ENCODE measurements around the gene PAK4. TPM values are rescaled to one million over a fixed set of nuclear protein-coding genes. Genes with fewer than 3 reads are reported as not detected.
"Not testable (repeated sequence)": the region's sequence is repeated elsewhere in the genome, so short reads cannot be mapped to it uniquely, and the experiment has no call there.

The PAK4 gene
- polyA plus RNA-seq, 5 donors, result 32.3 to 71.0 (median 52.4) TPM

DNA sequence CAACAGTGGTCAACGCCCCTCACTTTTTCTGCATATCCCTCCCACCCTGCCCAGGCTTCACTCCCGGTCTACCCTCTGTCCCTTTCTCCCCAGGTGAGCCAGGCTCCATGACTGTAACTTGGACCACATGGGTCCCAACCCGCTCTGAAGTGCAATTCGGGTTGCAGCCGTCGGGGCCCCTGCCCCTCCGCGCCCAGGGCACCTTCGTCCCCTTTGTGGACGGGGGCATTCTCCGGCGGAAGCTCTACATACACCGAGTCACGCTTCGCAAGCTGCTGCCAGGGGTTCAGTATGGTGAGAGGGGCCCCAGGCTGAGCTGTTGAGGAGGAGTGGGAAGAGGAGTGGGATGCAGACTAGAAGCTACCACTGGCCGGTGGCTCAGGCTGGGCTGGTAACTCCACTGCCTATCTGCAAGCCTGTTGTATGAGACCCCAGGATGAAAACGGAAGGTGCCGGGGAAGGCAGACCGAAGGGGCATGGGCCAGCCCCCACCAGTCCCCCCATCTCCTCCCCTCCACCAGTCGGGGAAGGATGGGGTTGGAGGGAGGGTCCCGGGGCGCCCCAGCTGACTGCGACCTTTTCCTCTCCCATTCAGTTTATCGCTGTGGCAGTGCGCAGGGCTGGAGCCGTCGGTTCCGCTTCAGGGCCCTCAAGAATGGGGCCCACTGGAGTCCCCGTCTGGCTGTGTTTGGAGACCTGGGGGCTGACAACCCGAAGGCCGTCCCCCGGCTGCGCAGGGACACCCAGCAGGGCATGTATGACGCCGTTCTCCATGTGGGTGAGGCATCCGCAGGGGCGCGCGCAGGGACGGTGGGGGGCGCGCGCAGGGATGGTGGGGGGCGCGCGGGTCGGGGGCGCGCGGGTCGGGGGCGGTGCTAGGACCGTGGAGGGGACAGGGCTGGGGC is 27.0 kb upstream of the PAK4 start:
- no peak for DNase-seq

- DNase-seq, result no peak
These were observed 26.2 kb upstream of the PAK4 start for GRCh38 chr19:39099341-39099740.

- DNase-seq, result no peak
These were observed 25.0 kb upstream of the PAK4 start for GRCh38 chr19:39100500-39101166.

- no peak for DNase-seq
These were observed 22.4 kb upstream of the PAK4 start for GRCh38 chr19:39103151-39103550.

- DNase-seq, result no peak
These were observed 21.4 kb upstream of the PAK4 start for GRCh38 chr19:39104186-39104596.

DNA sequence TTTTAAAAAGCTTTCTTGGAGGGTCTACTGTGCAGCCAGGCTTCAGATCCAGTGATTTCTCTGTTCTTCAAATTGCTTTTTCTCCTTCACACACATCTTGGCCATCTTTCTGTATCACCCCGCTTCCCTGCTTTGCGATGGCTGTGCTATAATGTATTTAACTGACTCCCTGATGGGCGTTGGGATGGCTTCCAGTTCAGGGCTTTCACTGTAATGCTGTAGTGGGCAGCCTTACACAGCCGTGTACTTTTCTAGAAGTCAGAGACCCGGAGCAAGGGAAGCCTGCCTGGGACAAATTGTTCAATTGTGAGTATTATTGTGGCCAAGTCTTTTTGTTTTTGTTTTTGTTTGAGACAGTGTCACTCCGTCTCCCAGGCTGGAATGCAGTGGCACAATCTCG is 19.4 kb upstream of the PAK4 start:
- DNase-seq, result no peak

DNA sequence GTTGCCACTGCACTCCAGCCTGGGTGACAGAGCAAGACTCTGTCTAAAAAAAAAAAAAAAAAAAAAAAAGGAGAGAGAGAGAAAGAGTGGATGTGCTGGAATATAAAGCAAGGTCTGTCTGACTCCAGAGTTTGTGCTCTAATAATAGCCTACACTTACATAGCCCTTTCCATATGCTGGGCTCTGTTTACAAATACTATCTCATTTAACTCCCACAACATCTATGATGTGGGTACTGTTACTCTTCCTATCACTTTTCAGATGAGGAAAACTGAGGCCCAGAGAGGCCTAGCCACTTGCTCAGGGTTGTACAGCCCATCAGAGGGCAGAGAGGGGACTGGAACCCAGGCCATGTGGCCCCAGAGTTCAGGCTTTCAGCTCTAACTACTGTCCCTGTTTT is 15.9 kb upstream of the PAK4 start:
- DNase-seq, result no peak

- no peak for DNase-seq
These were observed 15.2 kb upstream of the PAK4 start for GRCh38 chr19:39110263-39110967.

- DNase-seq, result no peak
These were observed 13.9 kb upstream of the PAK4 start for GRCh38 chr19:39111593-39112199.

DNA sequence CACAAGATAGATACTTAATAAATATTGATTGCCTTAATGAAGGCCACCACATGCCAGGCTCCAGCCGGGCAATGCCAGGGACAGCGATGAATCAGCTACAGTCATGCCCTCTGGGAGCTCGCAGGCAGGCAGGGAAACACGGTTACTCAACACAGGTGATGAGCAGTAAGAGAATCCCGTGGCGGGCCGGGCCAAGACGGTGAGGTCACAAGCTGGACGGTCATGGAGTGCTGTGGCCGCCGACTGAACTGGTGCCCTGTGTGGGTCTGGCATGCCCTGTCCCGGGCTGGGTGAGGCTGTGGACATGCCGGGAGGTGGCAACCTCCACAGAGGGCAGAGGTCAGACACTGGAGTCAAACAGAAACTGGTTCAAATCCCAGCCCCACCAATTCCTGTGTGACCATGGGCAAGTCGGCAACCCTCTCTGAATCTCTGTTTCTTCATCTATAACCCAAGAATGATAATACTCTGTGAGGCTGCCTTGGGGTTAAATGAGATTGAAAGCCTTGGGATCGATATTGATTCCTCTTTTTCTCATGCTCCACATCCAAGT is 13.2 kb upstream of the PAK4 start:
- no peak for DNase-seq

DNA sequence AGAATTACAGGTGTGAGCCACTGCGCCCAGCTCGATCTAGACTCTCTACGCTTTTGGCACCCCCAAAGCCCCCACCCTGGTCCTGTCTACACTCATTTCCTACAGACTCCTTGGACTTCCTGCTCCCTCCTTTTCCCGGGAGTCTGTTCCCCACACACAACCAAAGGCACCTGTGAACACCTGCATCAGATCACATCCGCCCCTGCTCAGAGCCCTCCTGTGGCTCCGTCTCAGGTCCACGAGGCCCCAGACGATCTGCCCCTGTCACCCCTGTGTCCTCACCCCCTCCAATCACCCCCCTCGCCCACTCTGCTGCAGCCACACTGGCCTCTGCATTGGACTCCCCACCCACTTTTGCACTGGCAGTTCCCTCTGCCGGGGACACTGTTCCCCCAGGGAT is 12.4 kb upstream of the PAK4 start:
- DNase-seq, result no peak

DNA sequence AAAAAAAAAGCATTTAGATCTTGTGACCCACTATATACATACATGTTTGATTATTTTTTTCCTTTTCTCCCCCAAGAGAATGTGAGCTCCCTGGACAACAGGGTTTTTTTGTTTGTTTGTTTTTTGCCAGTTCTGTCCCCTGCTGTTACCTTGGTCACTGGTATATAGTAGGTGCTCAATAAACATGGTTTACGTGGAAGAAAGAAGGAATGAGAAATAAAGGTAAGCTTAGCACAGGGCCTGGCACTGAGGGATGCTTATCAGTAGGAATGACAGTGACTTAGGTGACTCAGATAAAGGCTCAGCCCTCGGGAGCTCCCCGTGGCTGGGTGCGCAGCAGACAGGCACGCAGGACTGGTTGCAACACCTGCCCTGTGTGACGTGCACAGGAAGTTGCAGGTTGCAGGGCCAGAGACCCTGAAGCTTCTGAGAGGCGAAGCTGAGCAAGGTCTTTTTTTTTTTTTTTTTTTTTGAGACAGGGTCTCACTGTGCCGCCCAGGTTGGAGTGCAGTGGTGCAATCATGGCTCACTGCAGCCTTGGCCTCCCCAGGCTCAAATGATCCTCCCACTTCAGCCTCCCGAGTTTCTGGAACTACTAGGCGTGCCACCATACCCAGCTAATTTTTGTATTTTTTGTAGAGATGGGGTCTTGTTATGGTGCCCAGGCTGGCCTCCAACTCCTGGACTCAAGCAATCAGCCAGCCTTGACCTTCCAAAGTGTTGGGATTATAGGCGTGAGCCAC is 10.3 kb upstream of the PAK4 start:
- DNase-seq, result no peak

GRCh38 chr19:39117023-39117422 is 8.6 kb upstream of the PAK4 start:
- DNase-seq, result not testable (repeated sequence)

DNA sequence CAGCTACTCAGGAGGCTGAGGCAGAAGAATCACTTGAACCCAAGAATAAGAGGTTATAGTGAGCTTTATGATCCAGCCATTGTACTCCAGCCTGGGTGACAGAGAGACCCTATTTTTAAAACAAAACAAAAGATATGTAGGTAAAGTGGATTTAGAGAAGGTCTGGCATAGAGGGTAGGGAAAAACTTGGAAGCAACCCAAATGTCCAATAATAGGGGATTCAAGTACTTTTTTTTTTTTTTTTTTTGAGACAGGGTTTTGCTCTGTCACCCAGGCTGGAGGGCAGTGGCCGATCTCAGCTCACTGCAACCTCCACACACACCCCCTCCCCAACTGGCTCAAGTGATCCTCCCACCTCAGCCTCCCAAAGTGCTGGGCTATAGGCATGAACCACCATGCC is 5.8 kb upstream of the PAK4 start:
- DNase-seq, result no peak

GRCh38 chr19:39122934-39123731 is 2.5 kb upstream of the PAK4 start:
- DNase-seq, result no peak

DNA sequence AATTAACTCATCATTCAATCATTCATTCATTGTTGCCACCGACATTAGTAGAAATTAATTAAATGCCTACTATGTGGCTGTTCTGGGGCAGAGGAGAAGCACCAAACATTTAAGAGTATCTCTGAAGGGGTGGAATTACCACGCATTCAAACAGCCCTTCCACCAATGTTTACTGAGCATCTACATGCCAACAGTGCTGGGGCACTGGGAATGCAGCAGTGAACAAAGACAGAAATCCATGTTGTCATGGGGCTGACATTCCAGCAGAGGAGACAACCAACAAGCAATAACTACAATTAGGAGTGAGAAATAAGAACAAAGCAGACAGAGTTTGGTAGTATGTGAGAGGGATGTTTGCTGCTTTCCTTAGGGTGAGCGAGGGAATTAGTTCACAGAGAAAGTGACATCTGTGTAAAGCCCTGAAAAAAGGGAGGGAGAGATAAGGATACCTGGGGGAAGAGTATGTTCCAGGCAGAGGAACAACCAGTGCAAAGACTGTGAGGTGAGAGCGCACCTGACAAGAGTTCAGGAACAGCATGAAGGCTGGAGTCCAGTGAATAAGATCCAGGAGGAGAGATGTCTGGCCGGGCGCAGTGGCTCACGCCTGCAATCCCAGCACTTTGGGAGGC is 1.3 kb upstream of the PAK4 start:
- no peak for DNase-seq

DNA sequence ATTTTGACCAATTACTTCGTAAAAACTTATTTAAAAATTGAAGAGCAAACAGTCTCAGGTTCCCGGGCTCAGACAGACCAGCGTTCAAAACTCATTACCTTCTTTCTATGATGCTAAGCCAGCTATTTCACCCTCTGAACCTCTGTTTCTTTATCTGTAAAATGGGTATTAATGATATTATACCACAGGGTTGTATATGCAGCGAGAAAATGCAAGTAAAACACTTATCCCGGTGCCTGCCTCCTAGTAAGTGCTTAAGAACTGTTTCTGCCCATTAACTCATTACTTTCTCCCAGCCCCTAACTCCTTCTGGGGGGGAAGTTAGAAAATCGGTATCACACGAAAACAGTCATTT is 410 bp upstream of the PAK4 start:
- no peak for DNase-seq

DNA sequence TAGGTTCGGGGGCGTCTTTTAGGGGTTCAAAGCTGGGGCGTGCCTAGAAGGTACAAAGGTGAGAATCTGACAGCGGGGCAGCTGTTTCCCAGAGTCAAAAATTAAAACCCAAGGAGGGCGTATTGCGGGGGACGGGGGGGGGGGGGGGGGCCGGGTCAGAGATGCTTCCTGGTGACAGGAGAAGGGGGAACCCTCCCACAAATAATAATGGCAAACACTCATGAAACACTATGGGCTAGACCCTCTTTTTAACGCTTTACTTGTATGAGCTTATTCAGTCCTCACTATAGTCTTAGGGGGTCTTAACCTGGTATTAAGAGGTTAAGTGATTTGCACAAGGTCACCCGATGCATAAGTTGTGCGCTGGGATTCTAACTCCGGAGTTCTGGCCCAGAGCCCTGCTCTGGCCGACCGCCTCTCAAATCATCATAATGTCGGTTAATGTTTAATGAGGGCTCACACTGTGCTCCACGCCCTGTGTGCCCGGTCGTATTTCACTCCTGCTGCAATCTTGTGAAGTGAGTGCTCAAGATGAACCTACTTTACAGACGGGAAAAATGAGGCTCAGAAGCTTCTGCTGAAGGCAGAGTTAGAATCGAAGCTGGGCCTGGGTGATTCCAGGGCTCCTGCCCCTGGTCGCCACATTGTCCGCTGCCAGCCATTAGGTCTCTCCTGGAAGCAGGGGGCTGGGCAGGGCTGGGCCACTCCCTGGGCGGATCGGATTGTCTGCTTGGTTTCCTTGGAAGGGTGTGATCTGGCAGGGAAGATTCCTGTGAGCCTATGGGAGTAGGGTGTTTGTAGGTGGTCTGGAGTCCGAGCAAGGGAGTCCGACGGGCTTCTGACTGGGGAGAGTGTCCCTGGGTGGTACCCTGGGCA is 964 bp downstream of the PAK4 start:
- DNase-seq, result peak in 1 of 2 donors; percentile 54
